ENCODE measurements around the gene SPOCK3. TPM values are rescaled to one million over a fixed set of nuclear protein-coding genes. Genes with fewer than 3 reads are reported as not detected.
A peak's percentile ranks its signal among the peaks of the same experiment; 100 is the strongest.

The SPOCK3 gene
- total RNA-seq, 2 donors from 2014 or later: 21.1 to 22.5 TPM

DNA sequence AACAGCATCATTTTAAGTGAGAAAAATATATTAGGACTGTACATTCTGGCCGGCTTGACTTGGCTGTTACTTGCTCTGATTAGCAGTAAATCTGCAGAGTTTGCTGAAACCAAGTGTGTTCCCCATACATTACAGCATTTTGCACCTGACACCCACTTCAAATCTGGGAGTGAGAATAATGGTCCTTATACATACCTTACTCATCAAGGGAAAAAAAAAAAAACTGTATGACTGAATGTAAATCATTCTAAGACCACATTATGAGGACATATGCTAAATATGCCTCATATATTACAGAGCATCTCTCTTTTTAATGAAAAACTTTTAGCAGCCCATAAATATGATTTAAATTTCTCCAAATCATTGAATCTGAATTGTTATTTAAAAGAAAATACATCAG, 406.7 kb downstream of the SPOCK3 start:
- H3K36me3 ChIP-seq (ENCODE audit: control insufficient read depth, insufficient read depth, low read length): no peaks in the 10 kb centered on the region
- DNase-seq: no peak
- TF ChIP-seq CTCF (conservative IDR thresholded peaks at IDR 0.05): no peak
- H3K36me3 Mint-ChIP-seq (ENCODE audit: low read depth): no peaks in the 10 kb centered on the region
- H3K9me3 Mint-ChIP-seq: peaks cover 14% of the 10 kb centered on the region
- no peak overlapping the region for H3K4me3 Mint-ChIP-seq
- no peak overlapping the region for H3K27ac ChIP-seq (ENCODE audit: low read depth, low read length)
- 64% methylated on average over 1 of the region's 1 CpG; no CpG with 5 or more reads in 1 of the 2 experiments for WGBS, 2 experiments (ENCODE audit: insufficient coverage in 1 of 2, insufficient read length in 1 of 2)
- H3K27me3 ChIP-seq (ENCODE audit: control insufficient read depth, insufficient read depth, low read length, poor library complexity, severe bottlenecking): no peaks in the 10 kb centered on the region
- H3K9me3 ChIP-seq (ENCODE audit: control insufficient read depth, low read length): peaks cover 22% of the 10 kb centered on the region
- H3K4me1 Mint-ChIP-seq: peaks cover 37% of the 10 kb centered on the region
- peaks cover 16% of the 10 kb centered on the region for H3K4me1 ChIP-seq (ENCODE audit: control insufficient read depth, insufficient read depth, low read length)
- no peak overlapping the region for H3K9ac ChIP-seq (ENCODE audit: extremely low read depth, low read length, poor library complexity, severe bottlenecking)
- no peak overlapping the region for H3K27ac Mint-ChIP-seq
- peaks cover 19% of the 10 kb centered on the region for H3K27me3 Mint-ChIP-seq (ENCODE audit: insufficient read depth)
- no peak overlapping the region for H3K4me3 ChIP-seq (ENCODE audit: low read length)

- 25% methylated on average over 1 of the region's 1 CpG; no CpG with 5 or more reads in 1 of the 2 experiments for WGBS, 2 experiments (ENCODE audit: insufficient coverage in 1 of 2, insufficient read length in 1 of 2)
- Histone ChIP-seq H3K4me1 (ENCODE audit: control insufficient read depth, insufficient read depth, low read length) (peaks cover 20% of the 10 kb centered on the region), H3K36me3 (ENCODE audit: control insufficient read depth, insufficient read depth, low read length) (no peaks in the 10 kb centered on the region), H3K9ac (ENCODE audit: extremely low read depth, low read length, poor library complexity, severe bottlenecking) (no peak overlapping the region), H3K27me3 (ENCODE audit: control insufficient read depth, insufficient read depth, low read length, poor library complexity, severe bottlenecking) (no peaks in the 10 kb centered on the region), H3K9me3 (ENCODE audit: control insufficient read depth, low read length) (peaks cover 18% of the 10 kb centered on the region), H3K4me3 (ENCODE audit: low read length) (no peak overlapping the region), H3K27ac (ENCODE audit: low read depth, low read length) (no peak overlapping the region)
- no peak for DNase-seq
- Mint-ChIP-seq H3K4me1 (peaks cover 41% of the 10 kb centered on the region), H3K4me3 (no peak overlapping the region), H3K27ac (no peak overlapping the region), H3K27me3 (ENCODE audit: insufficient read depth) (peaks cover 19% of the 10 kb centered on the region), H3K36me3 (ENCODE audit: low read depth) (no peaks in the 10 kb centered on the region), H3K9me3 (peaks cover 10% of the 10 kb centered on the region)
- TF ChIP-seq CTCF (conservative IDR thresholded peaks at IDR 0.05): peak; percentile 27
Measured at GRCh38 chr4:166827167-166827566, 407.1 kb downstream of the SPOCK3 start.

DNA sequence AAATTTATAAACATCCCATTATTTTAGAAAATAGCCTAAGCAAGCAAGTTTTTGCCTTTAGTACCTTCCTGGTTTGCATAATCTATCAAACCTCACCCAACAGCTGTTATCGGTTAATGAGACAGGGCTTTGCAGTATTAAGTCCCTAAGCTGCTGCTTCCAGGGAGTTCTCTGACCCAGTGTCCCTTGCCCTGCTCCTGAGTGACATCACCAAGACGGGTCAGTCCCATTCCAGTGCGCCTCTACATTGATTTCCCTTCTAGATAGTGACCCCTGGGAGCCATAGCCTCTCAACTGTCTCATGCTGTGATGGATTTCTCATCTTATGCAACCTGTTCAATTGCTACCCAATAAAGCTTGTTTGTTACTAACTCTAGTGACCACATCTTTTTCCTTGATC, 410.4 kb downstream of the SPOCK3 start:
- no peak overlapping the region for H3K27ac Mint-ChIP-seq
- 62 to 64% methylated on average over 3 of the region's 3 CpGs for WGBS, 2 experiments (ENCODE audit: insufficient coverage in 1 of 2, insufficient read length in 1 of 2)
- H3K27me3 ChIP-seq (ENCODE audit: control insufficient read depth, insufficient read depth, low read length, poor library complexity, severe bottlenecking): no peaks in the 10 kb centered on the region
- peaks cover 7% of the 10 kb centered on the region for H3K9me3 Mint-ChIP-seq
- no peak for TF ChIP-seq CTCF (conservative IDR thresholded peaks at IDR 0.05)
- no peak overlapping the region for H3K4me3 ChIP-seq (ENCODE audit: low read length)
- H3K4me1 ChIP-seq (ENCODE audit: control insufficient read depth, insufficient read depth, low read length): peaks cover 21% of the 10 kb centered on the region
- H3K9me3 ChIP-seq (ENCODE audit: control insufficient read depth, low read length): peaks cover 21% of the 10 kb centered on the region
- no peak overlapping the region for H3K4me3 Mint-ChIP-seq
- H3K9ac ChIP-seq (ENCODE audit: extremely low read depth, low read length, poor library complexity, severe bottlenecking): no peak overlapping the region
- H3K36me3 Mint-ChIP-seq (ENCODE audit: low read depth): peaks cover 2% of the 10 kb centered on the region
- no peaks in the 10 kb centered on the region for H3K36me3 ChIP-seq (ENCODE audit: control insufficient read depth, insufficient read depth, low read length)
- H3K27me3 Mint-ChIP-seq (ENCODE audit: insufficient read depth): peaks cover 19% of the 10 kb centered on the region
- H3K27ac ChIP-seq (ENCODE audit: low read depth, low read length): no peak overlapping the region
- no peak for DNase-seq
- peaks cover 36% of the 10 kb centered on the region for H3K4me1 Mint-ChIP-seq
